ENCODE data around the gene CCS. TPM values are rescaled to one million over a fixed set of nuclear protein-coding genes. Genes with fewer than 3 reads are reported as not detected.
"Not testable (repeated sequence)": the region's sequence is repeated elsewhere in the genome, so short reads cannot be mapped to it uniquely, and the experiment has no call there.

The CCS gene, protein sequence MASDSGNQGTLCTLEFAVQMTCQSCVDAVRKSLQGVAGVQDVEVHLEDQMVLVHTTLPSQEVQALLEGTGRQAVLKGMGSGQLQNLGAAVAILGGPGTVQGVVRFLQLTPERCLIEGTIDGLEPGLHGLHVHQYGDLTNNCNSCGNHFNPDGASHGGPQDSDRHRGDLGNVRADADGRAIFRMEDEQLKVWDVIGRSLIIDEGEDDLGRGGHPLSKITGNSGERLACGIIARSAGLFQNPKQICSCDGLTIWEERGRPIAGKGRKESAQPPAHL
- total RNA-seq: 26.8 TPM
- long read RNA-seq, transcript CCS-208 (8 exons, 1,430 nt): major isoform, 16 of 34 reads
- long read RNA-seq, partial matches to known transcripts: 9 of 34 reads
- long read RNA-seq, other reads (novel, unspliced or antisense): 6 of 34 reads

DNA sequence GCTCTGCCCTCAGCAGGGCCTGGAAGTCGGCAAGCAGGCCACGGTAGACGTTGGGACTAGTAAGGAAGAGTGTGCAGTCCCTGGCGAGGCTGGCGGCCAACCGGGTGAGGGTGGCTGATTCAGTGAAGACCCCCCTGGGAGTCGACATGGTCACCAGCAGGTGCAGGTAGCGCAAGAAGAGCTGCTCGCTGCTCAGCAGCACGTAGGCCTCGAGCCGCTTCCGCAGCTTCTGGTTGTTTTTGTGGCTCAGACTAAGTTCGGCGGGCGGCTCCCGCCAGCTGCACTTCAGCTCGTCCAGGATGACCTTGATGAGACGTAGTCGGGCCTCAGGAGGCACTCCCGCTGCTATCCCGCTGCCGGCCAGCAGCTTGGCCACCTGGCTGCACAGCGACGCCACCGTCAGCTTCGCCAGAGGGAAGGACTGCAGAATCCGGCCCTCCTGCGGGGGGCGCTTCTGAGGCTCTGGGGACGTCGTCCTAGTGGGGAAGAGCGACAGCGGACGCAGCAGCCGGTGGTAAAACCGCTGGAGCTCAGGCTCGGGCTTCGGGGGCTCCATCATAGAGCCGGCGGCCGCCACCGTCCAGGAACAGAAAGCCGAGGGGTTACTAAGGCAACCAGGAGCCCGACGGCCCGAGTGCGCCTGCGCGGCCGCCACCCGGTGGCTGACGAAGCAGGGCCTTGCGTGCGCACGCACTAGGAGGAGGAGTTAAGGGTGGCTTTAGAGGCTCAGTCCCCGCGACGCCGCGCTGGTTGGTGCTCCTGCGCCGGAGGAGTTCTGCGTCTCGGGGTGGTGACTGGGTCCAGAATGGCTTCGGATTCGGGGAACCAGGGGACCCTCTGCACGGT, at the start of gene CCS, which contains the start of gene CCDC87:
CCS (plus strand) TSS at position 729 of the 846 bp plus-strand sequence; CDS start at position 806, 77 bp downstream.
CCDC87 (minus strand) TSS at position 607 of the 846 bp plus-strand sequence; CDS start at position 559, 48 bp downstream.
- DNase-seq: peak; percentile 100
- peak; percentile 97 for ATAC-seq
- intact Hi-C loops (cut with micrococcal nuclease): no loop called here

DNA sequence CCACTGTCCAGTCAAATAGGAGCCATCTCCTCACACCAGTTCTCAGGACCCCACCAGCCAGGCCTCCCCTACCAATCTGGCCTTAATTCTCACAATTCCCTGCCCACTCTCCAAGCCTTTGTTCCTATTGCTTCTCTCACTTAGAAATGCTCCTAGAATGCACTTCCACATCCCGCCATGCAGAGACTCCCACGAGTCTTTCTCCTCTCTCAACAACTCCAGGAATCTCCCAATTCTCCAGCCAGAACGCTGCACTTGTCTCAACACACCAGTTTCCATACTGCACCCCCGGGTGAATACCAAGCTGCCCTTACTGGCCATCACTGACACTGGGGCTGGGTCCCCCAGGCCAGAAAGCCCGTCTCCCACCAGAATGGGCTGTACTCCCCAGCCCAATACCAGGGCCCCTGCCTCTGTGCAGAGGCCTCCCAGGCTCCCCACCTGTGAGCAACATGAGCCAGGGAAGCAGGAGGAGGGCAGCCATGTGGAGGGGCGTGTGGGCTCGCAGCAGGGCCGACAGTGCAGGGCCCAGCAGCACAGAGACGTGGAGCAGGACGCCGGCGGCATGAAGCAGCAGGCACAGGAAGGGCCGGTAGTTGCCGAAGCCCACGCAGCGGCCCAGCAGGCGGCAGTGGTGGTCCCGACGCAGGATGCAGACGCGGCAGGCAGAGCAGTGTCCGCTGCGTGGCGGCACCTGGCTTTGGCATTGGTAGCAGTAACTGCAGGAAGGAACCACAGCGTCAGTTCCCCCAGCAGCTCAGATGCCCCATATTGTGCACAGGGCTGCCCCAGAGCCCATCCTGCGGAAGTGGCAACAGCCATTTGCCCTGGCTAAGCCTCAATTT, 49.5 kb upstream of the CCS start:
- intact Hi-C loops (cut with micrococcal nuclease): no loop called here
- DNase-seq (peak; percentile 61), ATAC-seq (no peak)

DNA sequence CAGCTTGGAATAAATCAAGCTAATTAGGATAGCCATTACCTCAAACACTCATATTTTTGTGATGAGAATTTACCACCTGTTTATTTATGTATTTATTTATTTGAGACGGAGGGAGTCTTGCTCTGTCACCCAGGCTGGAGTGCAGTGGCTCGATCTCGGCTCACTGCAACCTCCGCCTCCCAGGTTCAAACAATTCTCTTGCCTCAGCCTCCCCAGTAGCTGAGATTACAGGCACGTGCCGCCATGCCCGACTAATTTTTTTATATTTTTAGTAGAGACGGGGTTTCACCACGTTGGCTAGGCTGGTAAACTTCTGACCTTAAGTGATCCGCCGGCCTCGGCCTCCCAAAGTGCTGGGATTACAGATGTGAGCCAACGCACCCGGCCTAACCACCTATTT, 48.0 kb upstream of the CCS start:
- ATAC-seq; DNase-seq; intact Hi-C loops (cut with micrococcal nuclease): not testable (repeated sequence)

DNA sequence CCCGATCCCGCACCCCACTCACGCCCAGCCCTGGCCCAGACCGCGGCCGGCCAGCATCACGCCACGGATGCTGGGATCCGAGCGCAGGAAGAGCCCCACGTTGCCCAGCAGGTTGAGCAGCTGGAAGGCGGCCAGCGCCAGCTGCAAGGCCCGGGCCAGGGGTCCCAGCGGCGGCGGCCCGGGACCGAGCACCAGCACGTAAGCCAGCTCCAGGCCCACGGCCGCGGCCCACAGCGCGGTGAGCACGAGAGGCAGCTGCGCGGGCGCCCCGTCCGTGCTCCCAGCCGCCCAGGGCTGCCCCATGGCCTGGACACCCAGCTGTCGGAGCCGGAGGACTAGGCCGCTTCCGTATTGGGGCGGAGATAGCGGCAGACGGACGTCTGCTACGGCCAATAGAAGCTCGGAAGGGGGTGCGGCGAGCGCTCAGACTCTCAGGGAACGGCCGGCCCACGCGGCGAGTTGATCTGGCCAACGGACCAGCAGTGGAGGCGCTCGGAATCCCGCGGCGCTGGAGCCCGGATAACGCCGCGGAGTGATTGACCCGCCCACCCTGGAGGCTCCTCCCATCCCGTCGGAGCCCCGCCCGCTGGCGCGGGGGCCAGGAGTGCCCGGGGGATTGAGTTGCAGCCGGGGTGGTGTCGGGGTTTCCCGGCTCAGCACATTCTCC, 47.2 kb upstream of the CCS start, which contains the start of gene ZDHHC24:
ZDHHC24 (minus strand) TSS at position 348 of the 667 bp plus-strand sequence; CDS start at position 303, 45 bp downstream.
- DNase-seq: peak; percentile 99
- ATAC-seq: peak; percentile 97
- intact Hi-C loops (cut with micrococcal nuclease): no loop called here

DNA sequence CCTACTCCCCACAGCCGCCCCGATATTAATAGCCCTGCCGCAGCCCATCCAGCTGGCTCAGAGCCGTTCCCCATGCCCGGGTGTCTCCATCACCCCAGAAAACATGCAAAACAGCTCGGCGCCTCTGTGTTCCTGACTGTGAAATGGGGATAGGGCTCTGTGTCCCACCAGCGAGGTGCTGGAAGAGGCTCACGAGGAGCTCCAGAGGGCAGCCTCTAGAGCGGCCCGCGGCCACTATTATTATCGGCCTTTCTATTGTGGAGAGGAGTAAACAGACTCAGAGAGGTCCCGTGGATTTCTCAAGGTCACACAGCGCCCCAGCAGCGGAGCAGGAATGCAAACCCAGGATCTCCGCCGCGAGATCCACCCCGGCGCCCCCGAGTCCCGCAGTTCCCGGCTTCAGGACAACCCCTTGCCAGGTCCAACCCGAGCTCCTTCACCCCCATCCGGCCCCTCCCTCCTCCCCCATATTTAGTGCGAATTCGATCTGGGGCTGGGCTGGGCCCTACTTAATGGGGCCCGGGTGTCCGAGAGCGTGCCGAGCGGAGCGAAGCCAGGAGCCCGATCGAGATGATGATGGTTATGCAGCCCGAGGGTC, 46.5 kb upstream of the CCS start, which contains the start of gene ACTN3:
ACTN3 (plus strand) TSS at position 536 of the 598 bp plus-strand sequence; CDS start at position 571, 35 bp downstream.
- peak; percentile 64 for DNase-seq
- intact Hi-C loops (cut with micrococcal nuclease): no loop called here
- ATAC-seq: peak; percentile 38

DNA sequence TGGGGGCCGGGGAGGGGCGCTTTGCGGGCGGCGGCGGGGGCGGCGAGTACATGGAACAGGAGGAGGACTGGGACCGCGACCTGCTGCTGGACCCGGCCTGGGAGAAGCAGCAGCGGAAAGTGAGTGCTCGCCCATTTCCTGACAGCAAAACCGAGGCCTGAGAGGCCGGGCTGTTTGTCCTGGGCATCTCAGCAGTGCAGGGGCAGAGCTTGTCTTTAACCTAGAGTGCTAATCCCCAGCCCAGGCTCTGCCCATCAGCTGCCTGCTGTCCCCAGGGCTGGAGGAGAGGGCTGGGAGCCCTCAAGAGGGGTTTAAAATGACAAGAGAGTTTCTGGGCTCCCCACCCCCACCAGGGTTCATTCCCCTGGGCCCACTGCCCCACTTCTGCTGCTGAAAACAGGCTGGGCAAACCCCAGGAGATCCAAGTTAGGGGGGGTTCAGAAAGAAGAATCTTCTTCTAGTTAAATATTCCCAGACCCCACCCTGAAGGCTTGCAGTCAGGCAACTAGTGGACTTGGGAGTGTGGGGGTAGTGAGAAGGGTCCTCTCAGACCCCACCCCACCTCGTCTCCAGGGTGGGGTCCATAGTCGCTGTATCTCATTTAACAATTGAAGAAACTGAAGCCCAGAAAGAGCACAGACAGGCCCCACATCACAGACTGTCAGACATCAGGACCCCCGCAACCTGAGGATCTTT, 45.9 kb upstream of the CCS start:
- intact Hi-C loops (cut with micrococcal nuclease): no loop called here
- DNase-seq: no peak
- ATAC-seq: no peak

DNA sequence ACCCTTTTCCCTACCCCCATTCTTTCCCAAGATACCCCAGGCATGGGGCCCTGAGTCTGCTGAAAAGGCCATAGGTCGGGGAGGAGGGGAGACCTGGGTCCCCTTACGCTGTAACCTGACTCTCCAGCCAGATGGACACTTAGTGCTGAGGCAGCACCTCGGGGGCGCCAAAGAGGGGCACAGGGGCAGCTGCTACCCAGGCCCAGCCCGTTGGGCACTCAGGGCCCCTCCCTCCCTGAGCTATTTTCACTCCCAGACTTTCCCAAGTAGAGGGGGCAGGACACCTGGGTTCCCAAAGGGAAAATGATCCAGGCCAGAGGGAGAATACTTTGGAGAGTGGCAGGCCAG, 45.3 kb upstream of the CCS start:
- no peak for ATAC-seq
- intact Hi-C loops (cut with micrococcal nuclease): no loop called here
- peak; percentile 20 for DNase-seq

DNA sequence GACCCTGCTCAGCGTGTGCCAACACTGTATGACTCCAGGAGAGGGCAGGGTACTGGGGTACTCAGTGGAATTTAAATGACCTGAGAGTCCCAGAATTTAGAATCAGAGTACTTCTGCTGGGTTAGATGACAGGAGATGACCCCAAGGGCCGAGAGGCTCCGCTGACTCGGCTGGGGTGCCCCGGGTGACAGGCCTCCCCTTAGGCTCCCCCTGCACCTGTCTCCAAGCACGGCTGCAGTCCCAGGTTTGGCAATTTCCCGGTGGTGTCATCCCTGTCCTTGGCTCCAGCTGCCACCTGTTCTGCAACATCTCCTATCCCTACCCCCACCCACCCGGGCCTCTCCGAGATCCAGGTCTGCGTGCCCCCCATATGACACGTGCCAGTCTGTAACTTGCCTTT, 44.9 kb upstream of the CCS start:
- no peak for DNase-seq
- no peak for ATAC-seq
- intact Hi-C loops (cut with micrococcal nuclease): no loop called here

DNA sequence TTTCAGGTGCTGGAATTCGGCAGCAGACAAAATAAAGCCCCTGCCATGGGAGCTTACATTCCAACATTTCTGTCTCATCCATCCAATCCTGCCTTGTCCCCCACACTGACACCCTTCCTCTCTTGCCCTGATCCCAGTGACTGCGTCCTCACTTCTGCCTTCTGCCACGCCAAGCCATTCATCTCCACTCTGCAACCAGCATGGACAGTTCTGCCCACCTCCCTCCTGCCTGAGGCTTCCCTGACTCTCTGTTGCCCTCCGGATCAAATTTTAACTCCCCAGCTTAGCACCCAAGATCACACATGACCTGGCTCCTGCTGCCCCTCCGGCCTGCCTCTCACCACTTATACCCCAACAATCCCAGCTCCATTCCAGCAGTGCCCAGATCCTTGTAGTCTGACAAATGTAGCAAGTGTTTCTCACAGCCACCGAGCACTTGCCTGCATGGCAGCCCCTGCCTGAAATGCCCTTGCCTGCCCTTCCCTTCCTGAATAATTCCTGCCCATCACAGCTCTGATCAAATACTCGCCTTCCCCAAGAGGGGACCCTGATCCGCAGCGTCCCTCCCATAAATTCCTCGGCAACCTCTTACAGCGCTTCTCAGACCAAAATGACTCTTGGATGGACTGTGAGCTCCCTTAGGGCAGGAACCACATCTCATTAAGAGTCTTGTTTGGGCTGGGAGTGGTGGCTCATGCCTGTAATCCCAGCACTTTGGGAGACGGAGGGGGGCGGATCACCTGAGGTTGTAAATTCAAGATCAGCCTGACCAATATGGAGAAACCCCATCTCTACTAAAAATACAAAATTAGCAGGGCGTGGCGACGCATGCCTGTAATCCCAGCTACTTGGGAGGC, 44.0 kb upstream of the CCS start:
- DNase-seq (no peak), ATAC-seq (no peak)
- intact Hi-C loops (cut with micrococcal nuclease): no loop called here

DNA sequence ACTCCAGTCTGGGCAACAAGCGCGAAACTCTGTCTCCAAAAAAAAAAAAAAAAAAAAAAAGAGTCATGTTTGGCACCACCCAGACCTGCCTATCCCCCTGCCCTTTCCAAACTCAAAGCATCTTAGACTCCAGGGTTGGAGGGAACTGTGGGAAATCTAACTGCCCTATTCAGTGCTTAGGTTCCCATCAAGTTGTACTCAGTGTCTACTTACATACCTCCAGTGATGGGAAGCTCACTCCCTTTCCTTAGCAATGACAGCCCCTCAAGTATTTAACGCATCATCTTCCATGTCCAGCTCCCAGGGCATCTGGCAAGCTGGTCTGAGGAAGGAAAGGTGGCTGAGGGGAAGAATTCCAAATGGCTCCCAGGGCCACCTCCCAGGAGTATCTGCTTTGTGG, 43.3 kb upstream of the CCS start:
- DNase-seq: no peak
- no peak for ATAC-seq
- intact Hi-C loops (cut with micrococcal nuclease): no loop called here

DNA sequence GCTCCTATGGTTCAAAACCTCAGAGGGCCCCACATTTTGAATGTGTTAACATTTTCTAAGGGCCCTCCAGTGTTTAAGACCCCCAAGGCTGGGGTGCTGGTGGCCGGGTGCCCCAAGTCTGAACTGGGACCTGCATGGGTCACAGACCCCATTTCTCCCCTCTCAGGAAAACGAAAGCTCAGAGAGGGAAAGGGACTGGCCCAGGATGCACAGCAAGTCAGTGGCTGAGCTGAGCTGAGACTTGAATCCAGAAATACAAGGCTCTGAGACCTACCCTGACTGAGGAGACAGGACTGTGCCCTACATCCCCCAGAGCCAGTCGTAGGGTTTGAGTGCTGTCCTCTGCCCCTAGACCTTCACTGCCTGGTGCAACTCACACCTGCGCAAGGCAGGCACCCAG, 42.1 kb upstream of the CCS start:
- ATAC-seq (no peak), DNase-seq (no peak)
- intact Hi-C loops (cut with micrococcal nuclease): no loop called here

DNA sequence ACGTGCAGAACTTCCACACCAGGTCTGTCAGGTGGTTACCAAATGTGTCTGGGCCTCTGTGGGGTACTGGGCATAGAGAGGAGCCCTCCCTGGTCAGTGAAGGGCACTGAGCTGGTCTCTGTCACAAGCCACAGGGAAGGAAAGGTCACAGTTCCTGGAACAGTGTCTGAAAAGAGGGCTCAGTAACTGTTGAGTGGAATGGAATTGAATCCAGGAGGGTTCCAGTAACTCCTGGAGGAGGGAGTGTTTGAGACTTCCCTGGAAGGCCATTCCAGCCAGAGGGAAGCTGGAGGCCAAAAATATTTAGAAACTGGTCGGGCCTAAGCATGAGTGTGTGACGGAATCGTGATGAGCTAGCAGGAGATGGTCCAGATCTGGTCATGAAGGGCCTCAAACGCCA, 38.4 kb upstream of the CCS start:
- intact Hi-C loops (cut with micrococcal nuclease): no loop called here
- ATAC-seq: no peak
- no peak for DNase-seq

DNA sequence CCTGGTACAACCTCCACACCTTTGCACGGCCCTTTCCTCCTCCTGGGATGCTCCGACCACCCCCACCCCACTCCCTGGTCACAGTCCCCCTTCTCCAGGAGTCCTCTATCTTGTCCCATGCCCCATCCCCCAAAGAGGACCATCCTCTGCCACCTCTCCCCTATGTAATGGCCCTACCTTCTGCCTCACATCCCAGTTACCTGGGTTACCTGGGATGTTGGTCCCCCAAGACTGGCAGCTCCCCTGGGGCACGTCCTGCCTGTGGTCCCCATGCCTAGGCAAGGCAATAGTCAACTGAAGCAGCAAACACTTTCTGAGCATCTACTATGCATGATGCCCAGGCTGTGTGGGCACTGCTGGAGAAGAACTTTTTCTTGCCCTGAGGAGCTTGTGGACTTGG, 37.6 kb upstream of the CCS start:
- intact Hi-C loops (cut with micrococcal nuclease): no loop called here
- no peak for DNase-seq
- ATAC-seq: no peak

DNA sequence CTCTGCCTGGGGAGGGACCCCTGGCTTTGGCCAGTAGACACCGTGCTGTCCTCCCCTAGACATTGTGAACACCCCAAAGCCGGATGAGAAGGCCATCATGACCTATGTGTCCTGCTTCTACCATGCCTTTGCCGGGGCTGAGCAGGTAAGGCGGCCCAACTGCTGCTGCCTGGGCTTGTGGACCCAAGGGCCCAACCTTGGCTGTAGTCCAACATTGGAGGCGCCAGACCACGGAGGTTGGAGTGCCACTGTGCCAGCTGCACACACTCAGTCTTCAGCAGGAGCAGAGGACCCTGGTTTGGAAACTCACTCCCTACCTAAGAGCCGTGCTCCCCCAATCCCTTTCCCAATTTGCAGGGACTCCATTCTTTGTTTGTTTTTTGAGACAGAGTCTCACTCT, 36.9 kb upstream of the CCS start:
- ATAC-seq (no peak), DNase-seq (no peak)
- intact Hi-C loops (cut with micrococcal nuclease): no loop called here

DNA sequence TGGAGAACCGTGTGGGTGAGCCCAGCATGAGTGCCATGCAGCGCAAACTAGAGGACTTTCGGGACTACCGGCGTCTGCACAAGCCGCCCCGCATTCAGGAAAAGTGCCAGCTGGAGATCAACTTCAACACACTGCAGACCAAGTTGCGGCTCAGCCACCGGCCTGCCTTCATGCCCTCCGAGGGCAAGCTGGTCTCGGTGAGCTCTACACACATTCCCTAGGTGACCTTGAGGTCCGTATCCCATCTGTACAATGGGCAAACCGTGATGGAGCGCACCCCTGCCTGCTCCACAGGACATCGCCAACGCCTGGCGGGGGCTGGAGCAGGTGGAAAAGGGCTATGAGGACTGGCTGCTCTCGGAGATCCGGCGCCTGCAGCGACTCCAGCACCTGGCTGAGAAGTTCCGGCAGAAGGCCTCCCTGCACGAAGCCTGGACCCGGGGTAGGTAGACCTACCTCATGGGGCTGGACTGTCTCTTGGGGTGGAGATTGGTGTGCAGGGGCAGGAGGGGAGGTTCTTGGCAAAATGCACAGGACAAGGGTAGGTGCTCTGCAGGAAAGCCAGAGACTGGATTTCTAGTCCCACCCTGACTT, 35.2 kb upstream of the CCS start:
- ATAC-seq (no peak), DNase-seq (no peak)
- intact Hi-C loops (cut with micrococcal nuclease): no loop called here

DNA sequence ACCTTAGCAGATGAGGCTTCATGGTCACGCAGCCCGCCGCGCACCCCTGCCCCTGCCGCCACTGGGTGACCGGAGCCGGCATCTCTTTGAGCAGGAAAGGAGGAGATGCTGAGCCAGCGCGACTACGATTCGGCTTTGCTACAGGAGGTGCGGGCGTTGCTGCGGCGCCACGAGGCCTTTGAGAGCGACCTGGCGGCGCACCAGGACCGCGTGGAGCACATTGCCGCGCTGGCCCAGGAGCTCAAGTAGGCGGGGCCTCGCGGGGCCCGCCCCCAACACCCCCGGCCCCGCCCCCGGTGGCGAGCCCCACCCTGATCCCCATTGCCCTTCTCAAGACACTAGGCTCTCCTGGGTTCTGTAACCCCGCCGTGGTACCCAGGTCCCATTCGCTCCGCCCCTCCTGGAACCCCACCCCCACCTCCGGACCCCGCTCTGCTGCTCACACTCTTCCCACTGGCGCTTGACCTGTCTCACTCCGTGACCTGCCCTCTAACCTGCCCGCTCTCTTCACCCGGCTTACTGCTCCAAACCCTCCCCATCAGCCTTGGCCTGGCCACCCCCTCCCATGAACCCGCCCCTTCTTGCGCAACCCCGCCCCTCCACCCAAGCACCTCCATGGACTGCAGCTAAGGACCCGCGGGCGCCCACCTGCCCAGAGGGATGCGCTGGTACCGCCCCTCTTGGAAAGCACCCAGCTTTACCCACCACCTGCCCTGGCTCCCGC, 33.7 kb upstream of the CCS start:
- DNase-seq: peak; percentile 65
- intact Hi-C loops (cut with micrococcal nuclease): no loop called here
- peak; percentile 55 for ATAC-seq

Data from left ventricle myocardium superior (tissue), 1 donor.